ENCODE results near the gene TM9SF1.

DNA sequence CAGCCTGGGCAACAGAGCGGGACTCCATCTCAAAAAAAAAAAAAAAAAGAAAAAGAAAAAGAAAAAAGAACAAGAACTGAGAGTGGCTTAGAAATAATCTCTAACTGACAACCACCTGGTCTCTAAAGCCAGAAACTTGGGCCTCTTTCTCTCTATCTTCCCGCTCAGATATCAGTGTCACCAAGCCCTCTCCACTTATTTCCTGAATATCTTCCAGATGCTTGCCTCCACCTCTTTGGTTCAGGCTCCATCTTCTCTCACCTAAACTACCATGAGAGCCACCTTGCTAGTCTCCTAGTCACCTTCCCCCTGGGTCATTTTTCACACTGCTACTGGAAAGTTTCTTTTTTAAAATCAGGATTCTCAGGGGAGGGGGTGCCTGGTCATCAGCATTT, 1.8 kb upstream of the TM9SF1 start:
- TF ChIP-seq ADNP (CRISPR knock-in tag; IDR thresholded peaks at IDR 0.05) (no peak), ZNF24 (IDR thresholded peaks at IDR 0.05) (no peak)
- TF ChIP-seq, protein P1, sequence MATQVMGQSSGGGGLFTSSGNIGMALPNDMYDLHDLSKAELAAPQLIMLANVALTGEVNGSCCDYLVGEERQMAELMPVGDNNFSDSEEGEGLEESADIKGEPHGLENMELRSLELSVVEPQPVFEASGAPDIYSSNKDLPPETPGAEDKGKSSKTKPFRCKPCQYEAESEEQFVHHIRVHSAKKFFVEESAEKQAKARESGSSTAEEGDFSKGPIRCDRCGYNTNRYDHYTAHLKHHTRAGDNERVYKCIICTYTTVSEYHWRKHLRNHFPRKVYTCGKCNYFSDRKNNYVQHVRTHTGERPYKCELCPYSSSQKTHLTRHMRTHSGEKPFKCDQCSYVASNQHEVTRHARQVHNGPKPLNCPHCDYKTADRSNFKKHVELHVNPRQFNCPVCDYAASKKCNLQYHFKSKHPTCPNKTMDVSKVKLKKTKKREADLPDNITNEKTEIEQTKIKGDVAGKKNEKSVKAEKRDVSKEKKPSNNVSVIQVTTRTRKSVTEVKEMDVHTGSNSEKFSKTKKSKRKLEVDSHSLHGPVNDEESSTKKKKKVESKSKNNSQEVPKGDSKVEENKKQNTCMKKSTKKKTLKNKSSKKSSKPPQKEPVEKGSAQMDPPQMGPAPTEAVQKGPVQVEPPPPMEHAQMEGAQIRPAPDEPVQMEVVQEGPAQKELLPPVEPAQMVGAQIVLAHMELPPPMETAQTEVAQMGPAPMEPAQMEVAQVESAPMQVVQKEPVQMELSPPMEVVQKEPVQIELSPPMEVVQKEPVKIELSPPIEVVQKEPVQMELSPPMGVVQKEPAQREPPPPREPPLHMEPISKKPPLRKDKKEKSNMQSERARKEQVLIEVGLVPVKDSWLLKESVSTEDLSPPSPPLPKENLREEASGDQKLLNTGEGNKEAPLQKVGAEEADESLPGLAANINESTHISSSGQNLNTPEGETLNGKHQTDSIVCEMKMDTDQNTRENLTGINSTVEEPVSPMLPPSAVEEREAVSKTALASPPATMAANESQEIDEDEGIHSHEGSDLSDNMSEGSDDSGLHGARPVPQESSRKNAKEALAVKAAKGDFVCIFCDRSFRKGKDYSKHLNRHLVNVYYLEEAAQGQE (IDR thresholded peaks at IDR 0.05; ENCODE audit: borderline replicate concordance in 1 of 2, low read depth in 1 of 2, low read length in 2 of 2): no peak
